ENCODE results near the gene L3MBTL4. TPM values are rescaled to one million over a fixed set of nuclear protein-coding genes. Genes with fewer than 3 reads are reported as not detected.

Gene L3MBTL4
- total and polyA plus RNA-seq, 10 of the 15 experiments (the other 5 are each of a cell fraction or from before 2014, with no cell fraction given) = 1.3 to 8.7 (median 3.8) TPM

DNA sequence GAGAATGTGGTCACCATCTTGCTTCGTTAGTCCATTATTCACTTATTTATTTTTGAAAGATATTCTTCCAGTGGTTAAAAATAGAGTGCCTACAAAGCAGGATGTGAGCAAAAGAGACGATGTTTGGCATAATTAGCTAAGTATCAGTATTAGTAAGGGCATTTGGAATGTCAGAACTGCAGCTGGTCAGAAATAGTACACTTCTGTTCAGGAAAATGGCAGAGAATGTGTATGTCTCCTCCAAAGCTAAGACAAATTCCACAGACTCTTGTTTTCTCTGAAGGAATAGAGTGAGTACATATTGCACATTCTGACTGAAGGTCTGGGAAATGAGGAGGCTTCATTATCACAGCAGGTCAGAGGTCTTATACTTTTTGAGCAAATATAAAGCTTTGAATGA, 209.0 kb downstream of the L3MBTL4 start:
- DNase-seq (ENCODE audit: low read depth, low spot score) (no peak), ATAC-seq (no peak), FAIRE-seq (no peak)
- ChIA-PET SMC1A (ENCODE audit: uncharacterized antibody, unreplicated experiment) (interaction anchor here (0.7 to 1.2 kb wide), 2 partner anchors 13 to 74 kb away, joined by 3 to 4 read pairs; no protein-coding TSS in a partner anchor), RAD21 (ENCODE audit: unreplicated experiment) (no interaction called here), POLR2A (no interaction called here), CTCF (interaction anchor here (2.9 kb wide), 1 partner anchor 14 kb away, joined by 11 read pairs; no protein-coding TSS in a partner anchor)
- 0% methylated on average over 2 of the region's 2 CpGs for WGBS (ENCODE audit: insufficient coverage, insufficient replicate concordance, low lambda C conversion rate, missing lambda C conversion rate)
- Histone ChIP-seq H3K27ac (ENCODE audit: control insufficient read depth, insufficient read depth) (no peak overlapping the region), H3K4me1 (ENCODE audit: control insufficient read depth, insufficient read depth, low read length) (no peaks in the 10 kb centered on the region), H3K36me3 (ENCODE audit: control insufficient read depth in 2 of 2, insufficient read depth in 2 of 2, low read length in 1 of 2) (no peaks in the 10 kb centered on the region), H3K9me3 (replicated peaks; ENCODE audit: control insufficient read depth, insufficient read depth, low read length) (no peaks in the 10 kb centered on the region), H4K20me1 (ENCODE audit: control insufficient read depth, insufficient read depth) (no peaks in the 10 kb centered on the region), H3K9ac (ENCODE audit: control insufficient read depth, insufficient read depth, low read length) (no peak overlapping the region), H3K79me2 (ENCODE audit: control insufficient read depth, insufficient read depth, low read length) (no peaks in the 10 kb centered on the region), H3K27me3 (replicated peaks in 1 of 2; ENCODE audit: control insufficient read depth in 2 of 2, insufficient read depth in 2 of 2, low read length in 1 of 2) (no peaks in the 10 kb centered on the region), H2AFZ (ENCODE audit: control insufficient read depth, low read depth, low read length) (no peak overlapping the region), H3K4me2 (ENCODE audit: control insufficient read depth, insufficient read depth) (no peak overlapping the region), H3K4me3 (no peak overlapping the region)
- in situ Hi-C loops (cut with MboI) = no loop called here
- intact Hi-C loops (cut with micrococcal nuclease; ENCODE audit: unreplicated experiment) = no loop called here
- no peak for TF ChIP-seq RELA (IDR thresholded peaks at IDR 0.05; ENCODE audit: borderline replicate concordance, partially characterized antibody)
- no peak for TF ChIP-seq FOS (IDR thresholded peaks at IDR 0.05; ENCODE audit: borderline replicate concordance, extremely low read depth, insufficient read length)
- TF ChIP-seq CREM (IDR thresholded peaks at IDR 0.05; ENCODE audit: low read depth) = no peak
- TF ChIP-seq, protein P1, sequence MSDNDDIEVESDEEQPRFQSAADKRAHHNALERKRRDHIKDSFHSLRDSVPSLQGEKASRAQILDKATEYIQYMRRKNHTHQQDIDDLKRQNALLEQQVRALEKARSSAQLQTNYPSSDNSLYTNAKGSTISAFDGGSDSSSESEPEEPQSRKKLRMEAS (IDR thresholded peaks at IDR 0.05; ENCODE audit: low read depth, low read length) = no peak
- BruUV-seq (replicated peaks) = no TSS peak

DNA sequence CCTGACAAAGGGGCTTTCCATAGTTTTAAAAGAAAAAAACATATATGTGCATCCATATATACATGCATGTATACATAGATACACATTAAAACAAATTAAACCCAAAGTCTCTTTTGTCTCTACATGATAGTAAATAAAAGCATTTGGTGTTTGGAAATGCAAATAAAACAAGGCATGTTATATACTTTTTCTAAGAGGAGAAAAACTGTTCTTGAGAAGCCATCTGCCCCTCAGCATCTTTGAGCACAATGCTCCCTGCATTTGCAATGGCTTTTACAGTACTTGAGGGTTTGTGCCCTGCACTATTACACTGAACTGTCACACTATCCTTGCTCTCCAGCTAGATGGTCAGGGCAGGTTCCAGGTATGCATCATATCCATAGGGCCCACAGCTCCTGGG, 210.2 kb downstream of the L3MBTL4 start:
- RAD21 ChIA-PET (ENCODE audit: unreplicated experiment) = no interaction called here
- POLR2A ChIA-PET = no interaction called here

More for the DNA sequence above, 210.2 kb downstream of the L3MBTL4 start:
- BruUV-seq (replicated peaks) = no TSS peak
- no peak overlapping the region for H3K9ac ChIP-seq (ENCODE audit: control insufficient read depth, insufficient read depth, low read length)
- in situ Hi-C loops (cut with MboI) (no loop called here), intact Hi-C loops (cut with micrococcal nuclease; ENCODE audit: unreplicated experiment) (no loop called here)
- no peak overlapping the region for H3K4me2 ChIP-seq (ENCODE audit: control insufficient read depth, insufficient read depth)
- no peaks in the 10 kb centered on the region for H3K27me3 ChIP-seq (replicated peaks in 1 of 2; ENCODE audit: control insufficient read depth in 2 of 2, insufficient read depth in 2 of 2, low read length in 1 of 2)
- no peaks in the 10 kb centered on the region for H3K36me3 ChIP-seq (ENCODE audit: control insufficient read depth in 2 of 2, insufficient read depth in 2 of 2, low read length in 1 of 2)
- no peaks in the 10 kb centered on the region for H3K79me2 ChIP-seq (ENCODE audit: control insufficient read depth, insufficient read depth, low read length)
- TF ChIP-seq SP1 (IDR thresholded peaks at IDR 0.05; ENCODE audit: low read depth, low read length) = no peak
- no peak for TF ChIP-seq LARP7 (IDR thresholded peaks at IDR 0.05)
- TF ChIP-seq ZNF207 (IDR thresholded peaks at IDR 0.05; ENCODE audit: borderline replicate concordance) = no peak
- no peak for TF ChIP-seq BMI1 (IDR thresholded peaks at IDR 0.05; ENCODE audit: borderline replicate concordance)
- TF ChIP-seq IKZF2 (IDR thresholded peaks at IDR 0.05) = no peak
- TF ChIP-seq, protein P2, sequence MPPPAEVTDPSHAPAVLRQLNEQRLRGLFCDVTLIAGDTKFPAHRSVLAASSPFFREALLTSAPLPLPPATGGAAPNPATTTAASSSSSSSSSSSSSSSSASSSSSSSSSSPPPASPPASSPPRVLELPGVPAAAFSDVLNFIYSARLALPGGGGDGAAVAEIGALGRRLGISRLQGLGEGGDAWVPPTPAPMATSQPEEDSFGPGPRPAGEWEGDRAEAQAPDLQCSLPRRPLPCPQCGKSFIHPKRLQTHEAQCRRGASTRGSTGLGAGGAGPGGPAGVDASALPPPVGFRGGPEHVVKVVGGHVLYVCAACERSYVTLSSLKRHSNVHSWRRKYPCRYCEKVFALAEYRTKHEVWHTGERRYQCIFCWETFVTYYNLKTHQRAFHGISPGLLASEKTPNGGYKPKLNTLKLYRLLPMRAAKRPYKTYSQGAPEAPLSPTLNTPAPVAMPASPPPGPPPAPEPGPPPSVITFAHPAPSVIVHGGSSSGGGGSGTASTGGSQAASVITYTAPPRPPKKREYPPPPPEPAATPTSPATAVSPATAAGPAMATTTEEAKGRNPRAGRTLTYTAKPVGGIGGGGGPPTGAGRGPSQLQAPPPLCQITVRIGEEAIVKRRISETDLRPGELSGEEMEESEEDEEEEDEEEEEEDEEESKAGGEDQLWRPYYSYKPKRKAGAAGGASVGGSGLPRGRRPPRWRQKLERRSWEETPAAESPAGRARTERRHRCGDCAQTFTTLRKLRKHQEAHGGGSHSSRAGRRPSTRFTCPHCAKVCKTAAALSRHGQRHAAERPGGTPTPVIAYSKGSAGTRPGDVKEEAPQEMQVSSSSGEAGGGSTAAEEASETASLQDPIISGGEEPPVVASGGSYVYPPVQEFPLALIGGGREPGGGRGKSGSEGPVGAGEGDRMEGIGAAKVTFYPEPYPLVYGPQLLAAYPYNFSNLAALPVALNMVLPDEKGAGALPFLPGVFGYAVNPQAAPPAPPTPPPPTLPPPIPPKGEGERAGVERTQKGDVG (CRISPR knock-in tag; IDR thresholded peaks at IDR 0.05) = no peak
- TF ChIP-seq, protein P3, sequence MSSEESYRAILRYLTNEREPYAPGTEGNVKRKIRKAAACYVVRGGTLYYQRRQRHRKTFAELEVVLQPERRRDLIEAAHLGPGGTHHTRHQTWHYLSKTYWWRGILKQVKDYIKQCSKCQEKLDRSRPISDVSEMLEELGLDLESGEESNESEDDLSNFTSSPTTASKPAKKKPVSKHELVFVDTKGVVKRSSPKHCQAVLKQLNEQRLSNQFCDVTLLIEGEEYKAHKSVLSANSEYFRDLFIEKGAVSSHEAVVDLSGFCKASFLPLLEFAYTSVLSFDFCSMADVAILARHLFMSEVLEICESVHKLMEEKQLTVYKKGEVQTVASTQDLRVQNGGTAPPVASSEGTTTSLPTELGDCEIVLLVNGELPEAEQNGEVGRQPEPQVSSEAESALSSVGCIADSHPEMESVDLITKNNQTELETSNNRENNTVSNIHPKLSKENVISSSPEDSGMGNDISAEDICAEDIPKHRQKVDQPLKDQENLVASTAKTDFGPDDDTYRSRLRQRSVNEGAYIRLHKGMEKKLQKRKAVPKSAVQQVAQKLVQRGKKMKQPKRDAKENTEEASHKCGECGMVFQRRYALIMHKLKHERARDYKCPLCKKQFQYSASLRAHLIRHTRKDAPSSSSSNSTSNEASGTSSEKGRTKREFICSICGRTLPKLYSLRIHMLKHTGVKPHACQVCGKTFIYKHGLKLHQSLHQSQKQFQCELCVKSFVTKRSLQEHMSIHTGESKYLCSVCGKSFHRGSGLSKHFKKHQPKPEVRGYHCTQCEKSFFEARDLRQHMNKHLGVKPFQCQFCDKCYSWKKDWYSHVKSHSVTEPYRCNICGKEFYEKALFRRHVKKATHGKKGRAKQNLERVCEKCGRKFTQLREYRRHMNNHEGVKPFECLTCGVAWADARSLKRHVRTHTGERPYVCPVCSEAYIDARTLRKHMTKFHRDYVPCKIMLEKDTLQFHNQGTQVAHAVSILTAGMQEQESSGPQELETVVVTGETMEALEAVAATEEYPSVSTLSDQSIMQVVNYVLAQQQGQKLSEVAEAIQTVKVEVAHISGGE (CRISPR knock-in tag; IDR thresholded peaks at IDR 0.05) = no peak
- H3K4me1 ChIP-seq (ENCODE audit: control insufficient read depth, insufficient read depth, low read length) = no peaks in the 10 kb centered on the region
- CTCF ChIA-PET = interaction anchor here (0.5 kb wide), 1 partner anchor 400 kb away, joined by 3 read pairs; no protein-coding TSS in a partner anchor
- SMC1A ChIA-PET (ENCODE audit: uncharacterized antibody, unreplicated experiment) = interaction anchor here (1.2 kb wide), 1 partner anchor 73 kb away, joined by 3 read pairs; no protein-coding TSS in a partner anchor
- H3K4me3 ChIP-seq = no peak overlapping the region
- ATAC-seq = no peak
- no peak overlapping the region for H2AFZ ChIP-seq (ENCODE audit: control insufficient read depth, low read depth, low read length)
- no peaks in the 10 kb centered on the region for H4K20me1 ChIP-seq (ENCODE audit: control insufficient read depth, insufficient read depth)
- H3K27ac ChIP-seq (ENCODE audit: control insufficient read depth, insufficient read depth) = no peak overlapping the region
- no peak for DNase-seq (ENCODE audit: low read depth, low spot score)
- no peak for FAIRE-seq
- H3K9me3 ChIP-seq (replicated peaks; ENCODE audit: control insufficient read depth, insufficient read depth, low read length) = no peaks in the 10 kb centered on the region
